GM12892 (cell line): ENCODE measurements around the gene HORMAD2.

Experiments used
- POLR2A ChIP-seq: IDR thresholded peaks from 2 replicates; pipeline ENCODE4 v1.6.1; 2011; ENCODE audit warnings: low read depth, low read length, control low read depth
- POLR2AphosphoS5 ChIP-seq: IDR thresholded peaks from 2 replicates; pipeline ENCODE4 v1.6.1; 2011; ENCODE audit warnings: low read depth, low read length, control low read depth
- TAF1 ChIP-seq: IDR thresholded peaks from 2 replicates; pipeline ENCODE4 v1.6.1; 2011; ENCODE audit warnings: low read depth, mild to moderate bottlenecking, control low read depth, low read length, borderline replicate concordance

GRCh38 chr22:30183861-30184278, 103.6 kb downstream of the HORMAD2 start:
- TF ChIP-seq POLR2A (no peak), POLR2AphosphoS5 (no peak), TAF1 (no peak)
